BE2C (cell line): Measurements from ENCODE around the gene CAPN12.
A peak's percentile ranks its signal among the peaks of the same experiment; 100 is the strongest.

Experiments
- DNase-seq: peaks from one replicate; pipeline ENCODE4 v3.0.0-alpha.2; 2020
- H3K27me3 ChIP-seq: fragments of 250-450 bp; sonication (Bioruptor Pico); 2 replicates; pipeline ENCODE4 v1.5.1; 2020; ENCODE audit warnings: mild to moderate bottlenecking
- H3K36me3 ChIP-seq: fragments of 250-450 bp; sonication (Bioruptor Pico); 2 replicates; pipeline ENCODE4 v1.5.1; 2020; ENCODE audit warnings: mild to moderate bottlenecking
- H3K4me1 ChIP-seq: fragments of 250-450 bp; sonication (Bioruptor Pico); 2 replicates; pipeline ENCODE4 v1.5.1; 2020
- H3K4me3 ChIP-seq: 2 replicates; pipeline ENCODE4 v1.5.1; 2011; ENCODE audit warnings: low read depth, low read length
- H3K9me3 ChIP-seq: fragments of 250-450 bp; sonication (Bioruptor Pico); 2 replicates; pipeline ENCODE4 v1.5.1; 2020
- TF ChIP-seq, protein P1 (sequence below): IDR thresholded peaks from 2 replicates; pipeline ENCODE4 v1.5.1; 2012; ENCODE audit warnings: mild to moderate bottlenecking, low read depth, low read length

Gene CAPN12

DNA sequence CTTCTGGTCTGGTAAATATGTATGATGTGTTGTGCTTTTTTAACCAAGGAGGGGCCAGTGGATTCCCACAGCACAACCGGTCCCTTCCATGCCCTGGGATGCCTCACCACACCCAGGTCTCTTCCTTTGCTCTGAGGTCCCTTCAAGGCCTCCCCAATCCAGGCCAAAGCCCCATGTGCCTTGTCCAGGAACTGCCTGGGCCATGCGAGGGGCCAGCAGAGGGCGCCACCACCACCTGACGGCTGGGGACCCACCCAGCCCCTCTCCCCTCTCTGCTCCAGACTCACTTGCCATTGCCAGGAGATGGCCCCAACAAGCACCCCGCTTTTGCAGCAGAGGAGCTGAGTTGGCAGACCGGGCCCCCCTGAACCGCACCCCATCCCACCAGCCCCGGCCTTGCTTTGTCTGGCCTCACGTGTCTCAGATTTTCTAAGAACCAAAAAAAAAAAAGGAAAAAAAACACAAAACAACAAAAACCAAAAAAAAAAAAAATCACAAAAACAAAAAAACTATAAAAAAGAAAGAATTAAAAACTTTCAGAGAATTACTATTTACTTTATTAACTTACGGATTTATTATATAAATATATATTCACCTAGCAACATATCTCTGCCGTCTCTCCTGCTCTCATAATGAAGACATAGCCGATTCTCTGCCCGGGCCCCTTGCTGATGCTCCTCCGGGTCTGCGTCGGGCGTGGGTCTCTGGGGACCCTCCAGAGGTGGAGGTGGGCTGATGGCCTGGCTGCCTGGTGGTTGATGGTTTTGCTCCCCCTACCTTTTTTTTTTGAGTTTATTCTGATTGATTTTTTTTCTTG, 14.4 kb downstream of the CAPN12 start:
- peak; percentile 89 for DNase-seq
- H3K36me3 ChIP-seq: peaks cover 25% of the 10 kb centered on the region
- TF ChIP-seq, protein P1, sequence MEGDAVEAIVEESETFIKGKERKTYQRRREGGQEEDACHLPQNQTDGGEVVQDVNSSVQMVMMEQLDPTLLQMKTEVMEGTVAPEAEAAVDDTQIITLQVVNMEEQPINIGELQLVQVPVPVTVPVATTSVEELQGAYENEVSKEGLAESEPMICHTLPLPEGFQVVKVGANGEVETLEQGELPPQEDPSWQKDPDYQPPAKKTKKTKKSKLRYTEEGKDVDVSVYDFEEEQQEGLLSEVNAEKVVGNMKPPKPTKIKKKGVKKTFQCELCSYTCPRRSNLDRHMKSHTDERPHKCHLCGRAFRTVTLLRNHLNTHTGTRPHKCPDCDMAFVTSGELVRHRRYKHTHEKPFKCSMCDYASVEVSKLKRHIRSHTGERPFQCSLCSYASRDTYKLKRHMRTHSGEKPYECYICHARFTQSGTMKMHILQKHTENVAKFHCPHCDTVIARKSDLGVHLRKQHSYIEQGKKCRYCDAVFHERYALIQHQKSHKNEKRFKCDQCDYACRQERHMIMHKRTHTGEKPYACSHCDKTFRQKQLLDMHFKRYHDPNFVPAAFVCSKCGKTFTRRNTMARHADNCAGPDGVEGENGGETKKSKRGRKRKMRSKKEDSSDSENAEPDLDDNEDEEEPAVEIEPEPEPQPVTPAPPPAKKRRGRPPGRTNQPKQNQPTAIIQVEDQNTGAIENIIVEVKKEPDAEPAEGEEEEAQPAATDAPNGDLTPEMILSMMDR: peak; percentile 87
- no peaks in the 10 kb centered on the region for H3K27me3 ChIP-seq
- H3K4me3 ChIP-seq: no peak overlapping the region
- H3K4me1 ChIP-seq: no peaks in the 10 kb centered on the region
- no peaks in the 10 kb centered on the region for H3K9me3 ChIP-seq

DNA sequence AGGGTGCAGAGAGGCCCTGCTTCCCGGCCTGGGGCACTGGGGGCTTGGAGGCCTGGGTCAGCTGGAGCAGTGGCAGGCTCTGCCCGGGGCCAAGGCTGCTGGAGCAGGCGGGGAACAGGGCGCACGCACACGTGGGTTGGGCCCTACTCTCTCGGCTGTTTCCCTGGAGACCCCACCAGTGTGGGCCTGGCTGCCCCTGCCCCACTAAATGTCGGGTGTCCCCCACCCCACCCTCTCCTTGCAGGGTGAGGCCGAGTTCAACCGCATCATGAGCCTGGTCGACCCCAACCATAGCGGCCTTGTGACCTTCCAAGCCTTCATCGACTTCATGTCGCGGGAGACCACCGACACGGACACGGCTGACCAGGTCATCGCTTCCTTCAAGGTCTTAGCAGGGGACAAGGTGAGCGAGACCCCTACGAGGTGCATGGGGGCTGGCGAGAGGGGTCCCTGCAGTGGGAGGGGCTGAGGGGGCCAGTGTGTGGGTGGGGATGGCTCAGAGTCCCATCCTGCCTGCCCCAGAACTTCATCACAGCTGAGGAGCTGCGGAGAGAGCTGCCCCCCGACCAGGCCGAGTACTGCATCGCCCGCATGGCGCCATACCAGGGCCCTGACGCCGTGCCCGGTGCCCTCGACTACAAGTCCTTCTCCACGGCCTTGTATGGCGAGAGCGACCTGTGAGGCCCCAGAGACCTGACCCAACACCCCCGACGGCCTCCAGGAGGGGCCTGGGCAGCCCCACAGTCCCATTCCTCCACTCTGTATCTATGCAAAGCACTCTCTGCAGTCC, 15.3 kb downstream of the CAPN12 start:
- H3K36me3 ChIP-seq: peaks cover 33% of the 10 kb centered on the region
- TF ChIP-seq, protein P1: no peak
- no peak overlapping the region for H3K4me3 ChIP-seq
- H3K9me3 ChIP-seq: no peaks in the 10 kb centered on the region
- H3K4me1 ChIP-seq: no peaks in the 10 kb centered on the region
- no peak for DNase-seq
- H3K27me3 ChIP-seq: no peaks in the 10 kb centered on the region

- DNase-seq: no peak
These were observed 16.2 kb downstream of the CAPN12 start for GRCh38 chr19:38727868-38728660.

DNA sequence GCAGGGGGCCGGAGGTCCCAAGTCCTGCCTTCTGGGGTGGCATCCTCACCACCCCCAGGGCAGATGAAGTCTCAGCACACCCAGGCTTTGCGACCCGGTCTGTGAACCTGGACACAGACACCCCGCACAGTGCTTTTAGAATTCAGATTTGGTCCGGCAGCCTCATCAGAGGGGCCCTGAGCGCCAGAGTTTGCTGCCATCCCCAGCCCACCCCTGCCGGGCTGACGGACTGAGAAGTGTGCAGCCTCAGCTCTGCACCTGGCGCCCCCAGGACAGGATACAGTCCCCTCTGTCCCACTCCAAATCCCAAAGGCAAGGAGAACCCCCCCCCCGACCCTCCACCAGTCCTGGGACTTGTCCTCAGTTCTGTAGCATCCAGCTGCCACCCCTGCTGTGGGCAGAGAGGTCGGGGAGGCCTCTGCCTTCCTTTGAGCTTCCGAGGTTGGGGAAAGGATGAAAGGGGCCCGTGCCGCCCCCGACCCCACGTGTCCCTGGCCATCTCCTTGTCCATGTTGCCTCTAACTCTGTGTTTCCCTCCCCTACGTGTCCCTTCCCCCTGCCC, 16.9 kb downstream of the CAPN12 start:
- TF ChIP-seq, protein P1: no peak
- no peak overlapping the region for H3K4me3 ChIP-seq
- no peaks in the 10 kb centered on the region for H3K9me3 ChIP-seq
- peaks cover 49% of the 10 kb centered on the region for H3K36me3 ChIP-seq
- no peaks in the 10 kb centered on the region for H3K27me3 ChIP-seq
- DNase-seq: no peak
- H3K4me1 ChIP-seq: no peaks in the 10 kb centered on the region

More at GRCh38 chr19:38727868-38728660, 16.2 kb downstream of the CAPN12 start:
- TF ChIP-seq, protein P1: no peak
- H3K4me1 ChIP-seq: no peaks in the 10 kb centered on the region
- no peaks in the 10 kb centered on the region for H3K27me3 ChIP-seq
- peaks cover 42% of the 10 kb centered on the region for H3K36me3 ChIP-seq
- H3K4me3 ChIP-seq: no peak overlapping the region
- no peaks in the 10 kb centered on the region for H3K9me3 ChIP-seq

DNA sequence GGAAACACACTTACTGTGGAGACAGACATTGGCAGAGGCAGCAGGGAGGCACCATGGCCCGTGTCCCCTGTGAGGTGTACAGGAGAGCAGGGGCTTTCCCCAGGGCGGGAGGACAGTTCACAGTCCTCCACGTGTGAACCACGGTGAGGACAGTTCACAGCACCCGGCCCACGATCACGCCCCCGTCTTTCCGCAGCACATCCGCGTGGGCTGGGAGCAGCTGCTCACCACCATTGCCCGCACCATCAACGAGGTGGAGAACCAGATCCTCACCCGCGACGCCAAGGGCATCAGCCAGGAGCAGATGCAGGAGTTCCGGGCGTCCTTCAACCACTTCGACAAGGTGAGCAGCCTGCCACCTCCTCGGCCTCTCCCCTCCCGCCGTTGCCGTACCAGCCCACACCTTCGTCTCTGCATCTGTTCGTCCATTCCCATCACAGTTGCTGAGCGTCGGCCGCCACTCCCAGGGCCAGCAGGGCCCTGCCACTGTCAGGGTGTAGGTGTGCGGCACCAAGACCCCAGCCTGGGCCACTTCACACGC, 17.4 kb downstream of the CAPN12 start:
- Histone ChIP-seq H3K36me3 (peaks cover 54% of the 10 kb centered on the region), H3K27me3 (no peaks in the 10 kb centered on the region), H3K9me3 (no peaks in the 10 kb centered on the region), H3K4me1 (no peaks in the 10 kb centered on the region), H3K4me3 (no peak overlapping the region)
- DNase-seq: no peak
- TF ChIP-seq, protein P1: no peak
